MM.1S (cell line): ENCODE measurements around the gene TCF7L2.

Experiments
- CTCF ChIP-seq: fragments of 300-600 bp; sonication (generic); IDR thresholded peaks from 2 replicates; pipeline ENCODE4 v1.5.1; 2016; ENCODE audit warnings: antibody characterized with exemption, low read length, mixed read lengths
- EZH2 ChIP-seq: fragments of 300-600 bp; sonication (generic); optimal IDR thresholded peaks from 2 replicates; pipeline ENCODE3; 2017; ENCODE audit warnings: low read depth, mild to moderate bottlenecking, antibody characterized with exemption, low read length, mixed read lengths
- EZH2phosphoT487 ChIP-seq: fragments of 300-600 bp; sonication (generic); IDR thresholded peaks from 2 replicates; pipeline ENCODE4 v1.6.1; 2018; ENCODE audit warnings: antibody characterized with exemption, low read length

- TF ChIP-seq CTCF (no peak), EZH2 (no peak), EZH2phosphoT487 (no peak)
These were observed 36.8 kb upstream of the TCF7L2 start for GRCh38 chr10:112913255-112913654.
